ENCODE data around the gene NF1.
A peak's percentile ranks its signal among the peaks of the same experiment; 100 is the strongest.

GRCh38 chr17:31392002-31392855, 297.5 kb downstream of the NF1 start:
- peak; percentile 60 for TF ChIP-seq EZH2 (IDR thresholded peaks at IDR 0.05; ENCODE audit: insufficient read depth, low read length)
- TF ChIP-seq, protein P1, sequence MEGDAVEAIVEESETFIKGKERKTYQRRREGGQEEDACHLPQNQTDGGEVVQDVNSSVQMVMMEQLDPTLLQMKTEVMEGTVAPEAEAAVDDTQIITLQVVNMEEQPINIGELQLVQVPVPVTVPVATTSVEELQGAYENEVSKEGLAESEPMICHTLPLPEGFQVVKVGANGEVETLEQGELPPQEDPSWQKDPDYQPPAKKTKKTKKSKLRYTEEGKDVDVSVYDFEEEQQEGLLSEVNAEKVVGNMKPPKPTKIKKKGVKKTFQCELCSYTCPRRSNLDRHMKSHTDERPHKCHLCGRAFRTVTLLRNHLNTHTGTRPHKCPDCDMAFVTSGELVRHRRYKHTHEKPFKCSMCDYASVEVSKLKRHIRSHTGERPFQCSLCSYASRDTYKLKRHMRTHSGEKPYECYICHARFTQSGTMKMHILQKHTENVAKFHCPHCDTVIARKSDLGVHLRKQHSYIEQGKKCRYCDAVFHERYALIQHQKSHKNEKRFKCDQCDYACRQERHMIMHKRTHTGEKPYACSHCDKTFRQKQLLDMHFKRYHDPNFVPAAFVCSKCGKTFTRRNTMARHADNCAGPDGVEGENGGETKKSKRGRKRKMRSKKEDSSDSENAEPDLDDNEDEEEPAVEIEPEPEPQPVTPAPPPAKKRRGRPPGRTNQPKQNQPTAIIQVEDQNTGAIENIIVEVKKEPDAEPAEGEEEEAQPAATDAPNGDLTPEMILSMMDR (IDR thresholded peaks at IDR 0.05; ENCODE audit: insufficient read depth, low read depth, low read length) = no peak

All from astrocyte (in vitro differentiated cells and primary cell).